NCI-H82 treated with DMSO at 0.1 percent for 48 hours (cell line): ENCODE results near the gene RNF223.
"Not testable (repeated sequence)": the region's sequence is repeated elsewhere in the genome, so short reads cannot be mapped to it uniquely, and the experiment has no call there.

Experiments used
- DNase-seq: peaks from one replicate; lab custom pipeline; 2025; ENCODE audit not compliant: unreplicated experiment; lab: John Stamatoyannopoulos, UW

Gene RNF223

GRCh38 chr1:1031659-1032235 is 42.4 kb downstream of the RNF223 start:
- DNase-seq: no peak

- not testable (repeated sequence) for DNase-seq
Measured at GRCh38 chr1:1030867-1031658, 43.0 kb downstream of the RNF223 start.

GRCh38 chr1:1027791-1028190 is 46.3 kb downstream of the RNF223 start:
- no peak for DNase-seq

- no peak for DNase-seq
Measured at GRCh38 chr1:1026599-1027413, 47.3 kb downstream of the RNF223 start.

- DNase-seq: no peak
Measured at GRCh38 chr1:1025730-1026129, 48.4 kb downstream of the RNF223 start.

GRCh38 chr1:1024771-1025699 is 49.1 kb downstream of the RNF223 start:
- DNase-seq: no peak

- no peak for DNase-seq
Measured at GRCh38 chr1:1024149-1024770, 49.8 kb downstream of the RNF223 start.

GRCh38 chr1:1023700-1024099 is 50.4 kb downstream of the RNF223 start:
- DNase-seq: no peak

GRCh38 chr1:1022302-1023009 is 51.6 kb downstream of the RNF223 start:
- no peak for DNase-seq

- DNase-seq: no peak
Measured at GRCh38 chr1:1021920-1022259, 52.2 kb downstream of the RNF223 start.

- DNase-seq: no peak
Measured at GRCh38 chr1:1021010-1021919, 52.8 kb downstream of the RNF223 start.
